Measurements from ENCODE around the gene KCNH8.

KCNH8 gene

DNA sequence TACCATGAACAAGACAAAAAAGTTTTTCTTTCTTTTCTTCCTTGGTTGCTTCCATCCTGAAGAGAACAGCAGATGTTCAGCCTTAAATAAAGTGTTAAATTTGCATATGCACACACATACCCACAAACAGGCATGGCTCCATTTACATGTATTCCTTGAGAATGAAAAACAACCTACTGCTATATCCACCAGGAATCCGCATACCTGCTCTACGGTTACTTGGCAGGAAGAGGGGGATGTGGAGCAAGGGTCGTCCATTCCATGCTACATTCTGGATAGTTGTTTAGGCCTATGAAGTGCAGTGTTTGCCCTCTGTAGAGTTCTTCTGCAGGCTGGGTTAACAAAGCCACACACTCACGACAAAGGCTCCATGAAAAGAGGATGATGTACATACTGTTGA lies 322.8 kb downstream of the KCNH8 start:
- no peak for ATAC-seq
- no peak for TF ChIP-seq ARNTL (CRISPR knock-in tag; IDR thresholded peaks at IDR 0.05; ENCODE audit: borderline replicate concordance, low read depth)
- no peak for TF ChIP-seq RARB (CRISPR knock-in tag; IDR thresholded peaks at IDR 0.05)
- no peak for TF ChIP-seq ISL1 (CRISPR knock-in tag; IDR thresholded peaks at IDR 0.05)
- no peak for TF ChIP-seq ZNF565 (CRISPR knock-in tag; conservative IDR thresholded peaks at IDR 0.05; ENCODE audit: low read depth)
- no peak for TF ChIP-seq CSDC2 (CRISPR knock-in tag; IDR thresholded peaks at IDR 0.05)

DNA sequence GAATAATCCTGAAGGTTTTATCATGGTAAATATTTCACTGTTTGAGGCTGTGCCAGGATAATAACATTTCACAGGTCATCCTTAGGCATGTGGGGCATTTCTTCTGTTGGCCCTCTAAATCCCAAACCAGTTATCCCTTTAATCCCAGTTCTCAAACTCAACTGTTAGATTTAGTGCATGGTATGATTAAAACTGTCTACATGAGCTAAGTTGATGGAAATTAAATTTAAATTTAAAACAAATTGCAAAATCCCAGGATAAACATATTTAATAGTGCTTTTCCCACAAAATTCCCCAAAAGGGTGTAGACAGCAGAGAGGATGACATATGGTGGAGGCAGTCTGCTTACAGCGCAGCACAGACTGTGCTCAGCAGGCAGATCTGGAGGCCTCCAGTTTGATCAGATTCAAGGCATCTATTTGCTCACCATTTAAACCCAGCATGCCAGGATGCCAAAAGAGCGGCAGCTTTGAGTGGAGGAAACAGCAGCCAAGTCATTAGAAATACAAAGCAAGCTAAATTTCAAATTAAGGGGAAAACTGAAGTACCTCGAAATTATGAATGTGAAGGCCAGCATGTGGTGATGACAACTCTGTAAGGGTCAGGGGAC lies 325.8 kb downstream of the KCNH8 start:
- ATAC-seq = no peak
- TF ChIP-seq ZC3H10 (CRISPR knock-in tag; IDR thresholded peaks at IDR 0.05) = no peak
- no peak for TF ChIP-seq ISL1 (CRISPR knock-in tag; IDR thresholded peaks at IDR 0.05)
- TF ChIP-seq POU6F1 (CRISPR knock-in tag; IDR thresholded peaks at IDR 0.05; ENCODE audit: borderline replicate concordance, low read depth) = no peak
- TF ChIP-seq ZNF565 (CRISPR knock-in tag; conservative IDR thresholded peaks at IDR 0.05; ENCODE audit: low read depth) = no peak
- no peak for TF ChIP-seq ZNF70 (CRISPR knock-in tag; IDR thresholded peaks at IDR 0.05)
- TF ChIP-seq ARNTL (CRISPR knock-in tag; IDR thresholded peaks at IDR 0.05; ENCODE audit: borderline replicate concordance, low read depth) = no peak
- TF ChIP-seq OSR1 (CRISPR knock-in tag; IDR thresholded peaks at IDR 0.05) = no peak
- TF ChIP-seq TOX (CRISPR knock-in tag; IDR thresholded peaks at IDR 0.05; ENCODE audit: borderline replicate concordance) = no peak

GRCh38 chr3:19476281-19476680 lies 328.0 kb downstream of the KCNH8 start:
- TF ChIP-seq ESRRG (CRISPR knock-in tag; IDR thresholded peaks at IDR 0.05) = no peak
- no peak for TF ChIP-seq ARNTL (CRISPR knock-in tag; IDR thresholded peaks at IDR 0.05; ENCODE audit: borderline replicate concordance, low read depth)
- TF ChIP-seq POU6F1 (CRISPR knock-in tag; IDR thresholded peaks at IDR 0.05; ENCODE audit: borderline replicate concordance, low read depth) = no peak
- TF ChIP-seq ZFP30 (CRISPR knock-in tag; IDR thresholded peaks at IDR 0.05) = no peak
- TF ChIP-seq ZNF565 (CRISPR knock-in tag; conservative IDR thresholded peaks at IDR 0.05; ENCODE audit: low read depth) = no peak
- TF ChIP-seq CSRNP3 (CRISPR knock-in tag; IDR thresholded peaks at IDR 0.05) = no peak
- no peak for TF ChIP-seq CSDC2 (CRISPR knock-in tag; IDR thresholded peaks at IDR 0.05)
- TF ChIP-seq OSR1 (CRISPR knock-in tag; IDR thresholded peaks at IDR 0.05) = no peak
- no peak for ATAC-seq

- ATAC-seq = no peak
- TF ChIP-seq ARNTL (CRISPR knock-in tag; IDR thresholded peaks at IDR 0.05; ENCODE audit: borderline replicate concordance, low read depth) (no peak), ISL1 (CRISPR knock-in tag; IDR thresholded peaks at IDR 0.05) (no peak), PATZ1 (CRISPR knock-in tag; IDR thresholded peaks at IDR 0.05; ENCODE audit: borderline replicate concordance) (no peak), ZC3H10 (CRISPR knock-in tag; IDR thresholded peaks at IDR 0.05) (no peak)
These were observed 337.0 kb downstream of the KCNH8 start for GRCh38 chr3:19485267-19485666.

DNA sequence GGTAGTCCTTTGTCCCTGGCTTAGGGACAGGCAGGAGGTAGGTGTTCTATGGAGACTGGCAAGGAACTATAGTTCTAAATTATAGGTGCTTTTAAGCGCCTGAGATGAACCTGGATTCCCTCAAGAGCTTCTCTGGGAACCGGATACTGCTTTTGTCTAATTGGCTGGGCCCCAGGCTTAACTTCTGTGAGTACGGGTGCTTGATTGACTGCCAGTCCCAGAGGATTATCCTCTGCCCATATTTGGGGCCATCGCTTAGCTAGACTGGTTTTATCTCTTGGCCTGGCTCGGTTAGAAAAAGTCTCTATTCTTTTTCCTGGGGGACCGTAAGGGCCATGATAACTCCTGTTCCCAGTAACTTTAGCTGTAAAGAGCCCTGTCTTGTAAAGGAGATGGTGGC lies 339.1 kb downstream of the KCNH8 start:
- no peak for TF ChIP-seq CSDC2 (CRISPR knock-in tag; IDR thresholded peaks at IDR 0.05)
- no peak for TF ChIP-seq CSRNP3 (CRISPR knock-in tag; IDR thresholded peaks at IDR 0.05)
- ATAC-seq = no peak

All from SK-N-SH treated with all-trans-retinoic acid at 6 μM for 48 hours (cell line).